NCI-H1694 (cell line): ENCODE data around the gene KRTAP10-5.

ENCODE experiments used
- DNase-seq: peaks from one replicate; lab custom pipeline; 2025; lab: John Stamatoyannopoulos, UW

The KRTAP10-5 gene

DNA sequence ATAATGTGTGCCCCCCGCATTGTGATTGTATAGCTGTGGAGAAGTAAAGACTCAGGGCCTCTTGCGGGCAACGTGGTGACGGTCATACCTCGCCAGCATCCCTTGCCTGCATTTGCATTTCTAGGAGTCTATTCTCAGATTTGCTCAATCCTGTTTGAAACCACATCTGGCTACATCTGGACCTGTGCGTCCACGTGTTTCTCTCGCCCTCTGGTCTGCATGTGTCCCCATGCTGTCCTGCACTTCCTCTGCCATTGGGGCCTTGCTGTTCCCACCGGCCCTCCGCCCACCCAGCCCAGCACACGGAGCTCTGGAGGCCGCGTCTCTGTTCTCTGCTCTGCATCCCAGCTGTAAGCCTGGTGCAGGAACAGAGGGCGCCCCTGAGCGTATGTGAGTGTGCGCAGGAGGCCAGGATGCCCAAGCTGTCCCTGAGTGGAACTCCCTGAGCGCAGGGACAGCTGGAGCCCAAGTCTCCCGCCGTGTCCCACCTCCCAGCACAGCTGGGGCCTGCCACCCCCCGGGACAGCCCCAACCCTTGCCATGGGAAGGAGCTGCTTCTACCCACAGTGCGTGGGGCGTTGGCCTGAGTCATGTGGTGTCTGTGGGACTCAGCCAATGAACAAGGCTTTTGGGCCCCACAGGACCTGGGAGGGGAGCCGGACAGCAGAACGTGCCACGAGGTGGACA, 30.7 kb downstream of the KRTAP10-5 start:
- no peak for DNase-seq

DNA sequence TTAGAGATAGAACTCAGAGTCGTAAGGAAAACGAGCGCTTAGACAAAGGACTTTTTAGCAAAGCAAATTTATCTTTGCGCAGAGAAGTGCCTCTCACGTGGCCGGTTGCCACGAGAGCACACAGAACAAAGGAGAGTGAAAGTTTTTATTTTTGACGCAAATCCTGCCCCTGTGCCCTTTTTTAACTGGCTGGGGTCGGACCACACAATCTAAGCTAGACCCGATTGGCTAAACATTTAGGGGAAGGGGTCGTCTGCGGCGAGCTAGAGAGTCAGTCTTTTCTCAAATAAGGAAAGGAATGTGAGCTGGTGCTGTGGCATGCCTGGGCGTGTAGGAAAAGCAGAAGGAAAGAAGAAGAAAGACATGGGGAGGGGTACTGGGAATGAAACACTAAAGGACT, 31.5 kb downstream of the KRTAP10-5 start:
- DNase-seq, result no peak

DNA sequence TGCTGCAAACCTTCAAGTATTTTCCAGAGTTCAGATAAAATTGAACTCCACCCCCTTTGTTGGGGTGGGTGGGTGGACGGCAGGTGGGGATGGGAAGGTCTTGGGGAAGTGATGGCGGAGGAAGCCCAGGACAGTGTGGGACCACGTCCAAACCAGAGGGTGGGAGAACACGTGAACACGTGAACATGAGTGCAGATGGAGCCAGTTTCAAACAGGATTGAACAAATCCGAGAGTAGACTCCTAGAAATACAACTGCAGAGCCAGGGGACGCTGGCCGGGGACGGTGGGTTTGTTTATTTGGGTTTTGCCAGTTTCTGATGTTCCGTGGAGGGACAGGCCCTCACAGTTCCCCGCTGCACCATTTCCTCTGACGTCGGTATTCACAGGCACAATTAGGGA, 32.0 kb downstream of the KRTAP10-5 start:
- no peak for DNase-seq

DNA sequence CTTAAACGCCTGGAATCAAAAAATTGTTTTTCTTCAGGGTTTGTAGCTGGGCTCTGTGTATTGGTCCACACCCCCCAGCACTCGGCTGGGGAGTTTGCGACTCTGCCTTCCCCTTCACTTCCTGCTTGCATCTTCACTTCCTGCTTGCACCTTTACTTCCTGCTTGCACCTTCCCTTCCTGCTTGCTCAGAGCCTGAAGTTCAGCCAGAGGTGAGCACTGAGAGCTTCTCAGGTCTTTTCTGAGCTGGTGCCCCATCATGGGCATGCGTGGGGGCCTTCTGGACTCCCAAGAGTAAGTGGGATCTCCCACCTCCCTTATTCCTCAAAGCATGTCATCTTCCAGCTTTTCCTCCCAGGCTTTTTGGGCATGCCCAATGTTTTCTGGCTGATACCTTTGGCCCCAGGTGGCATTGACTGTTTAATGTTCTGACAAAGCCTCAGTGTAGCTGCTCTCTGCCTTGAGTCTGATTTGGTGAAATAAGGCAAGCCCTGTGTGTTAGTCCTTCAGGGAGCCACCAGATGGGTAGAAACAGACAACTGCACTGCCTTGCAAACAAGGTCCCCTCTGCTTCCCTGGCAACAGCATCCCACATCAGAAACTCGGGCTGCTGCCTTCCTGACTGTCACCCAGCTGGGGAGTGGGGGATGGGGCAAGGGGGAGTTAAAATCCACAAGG, 32.6 kb downstream of the KRTAP10-5 start:
- DNase-seq, result peak; percentile 68

DNA sequence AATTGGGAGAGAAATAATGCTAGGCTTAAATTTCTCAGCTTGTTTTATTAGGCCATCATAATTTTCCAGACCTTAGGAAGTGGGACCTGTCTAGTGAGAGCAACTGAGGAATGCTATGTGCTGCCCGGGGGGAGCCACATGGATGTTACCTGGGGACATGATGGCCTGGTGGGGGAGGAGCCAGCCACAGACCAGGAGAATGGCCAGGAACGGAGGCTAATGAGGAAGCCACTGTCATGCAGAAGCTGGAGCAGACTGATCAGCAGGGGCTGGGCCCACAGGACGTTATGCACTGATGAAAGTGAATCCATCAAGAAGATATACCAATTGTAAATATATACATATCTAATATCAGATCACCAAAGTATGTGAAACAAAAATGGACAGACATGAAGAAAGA, 35.8 kb downstream of the KRTAP10-5 start:
- no peak for DNase-seq

DNA sequence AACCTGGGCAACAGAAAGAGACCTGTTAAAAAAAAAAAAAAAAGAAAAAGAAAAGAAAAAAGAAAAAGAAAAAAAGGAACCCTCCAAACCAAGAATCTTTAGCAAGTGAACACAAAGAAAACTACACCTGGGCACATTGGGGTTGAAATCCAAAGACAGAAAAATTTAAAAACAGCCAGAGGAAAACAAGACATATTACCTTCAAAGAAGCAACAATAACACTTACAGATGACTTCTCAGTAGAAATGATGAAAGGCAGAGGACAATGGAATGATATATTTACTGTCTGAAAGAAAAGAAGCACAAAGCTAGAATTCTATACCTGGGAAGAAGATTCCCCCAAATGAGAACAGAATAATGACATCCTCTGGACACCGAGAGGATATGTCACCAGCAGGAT, 37.7 kb downstream of the KRTAP10-5 start:
- DNase-seq, result no peak

DNA sequence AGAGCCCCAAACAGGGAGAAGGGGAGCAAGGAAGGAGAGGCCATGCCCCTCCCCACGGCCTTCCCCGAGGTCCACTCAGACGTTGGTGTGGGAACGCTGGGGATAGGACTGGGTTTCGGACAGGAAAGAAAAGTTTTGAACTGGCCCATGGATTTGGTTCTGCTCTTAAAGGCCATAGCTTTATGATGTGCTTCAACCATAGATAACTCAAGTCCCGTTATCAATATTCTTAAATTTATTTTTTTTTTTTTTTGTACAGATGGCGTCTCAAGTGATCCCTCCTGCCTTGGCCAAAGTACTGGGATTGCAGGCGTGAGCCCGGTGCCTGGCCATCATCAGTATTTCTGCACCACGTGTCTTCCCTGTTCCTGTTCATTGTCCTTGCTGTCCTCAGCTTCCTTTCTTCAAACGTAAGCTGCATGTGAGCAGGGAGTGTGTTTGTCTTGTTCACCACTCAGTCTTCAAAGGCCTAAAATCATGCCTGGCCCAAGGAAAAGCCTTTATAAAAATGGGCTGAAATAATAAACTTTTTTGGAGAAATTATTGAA, 39.6 kb downstream of the KRTAP10-5 start:
- no peak for DNase-seq

DNA sequence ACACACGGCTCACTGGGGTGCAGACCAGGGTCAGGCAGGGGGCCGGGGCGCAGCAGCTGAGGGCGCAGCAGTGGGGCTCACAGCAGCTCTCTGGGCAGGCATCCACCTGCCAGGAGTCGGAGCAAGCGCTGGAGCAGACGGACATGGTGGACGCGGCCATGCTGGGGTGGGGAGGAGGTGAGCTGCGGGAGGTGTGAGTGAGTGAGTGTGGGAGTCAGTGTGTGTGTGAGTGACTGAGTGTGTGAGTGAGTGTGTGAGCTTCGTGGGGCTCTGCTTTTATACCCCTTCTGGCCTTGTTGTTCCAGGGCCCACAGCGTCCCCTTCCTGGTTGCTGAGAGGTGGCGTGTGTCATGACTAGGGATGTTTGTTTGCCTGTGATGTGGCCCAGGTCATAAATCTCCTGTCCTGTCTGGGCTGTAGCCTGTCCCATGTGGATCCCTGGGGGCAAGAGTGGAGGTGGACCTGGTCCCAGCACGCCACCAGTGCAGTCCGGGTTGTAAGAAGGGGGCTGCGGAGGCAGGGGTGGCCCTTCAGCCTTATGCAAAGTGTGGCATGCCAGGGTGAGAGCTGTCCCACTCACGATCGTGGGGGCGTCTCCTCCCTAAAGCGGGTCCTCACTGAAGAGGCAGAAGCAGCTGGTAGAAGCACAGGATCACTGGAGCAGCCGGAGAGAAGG, 40.3 kb downstream of the KRTAP10-5 start, which contains the start of gene KRTAP10-1:
Gene KRTAP10-1, minus strand, starts transcription at position 205 of the 676 bp plus-strand sequence. Its CDS starts 45 bp downstream, at position 160.
- DNase-seq, result no peak

DNA sequence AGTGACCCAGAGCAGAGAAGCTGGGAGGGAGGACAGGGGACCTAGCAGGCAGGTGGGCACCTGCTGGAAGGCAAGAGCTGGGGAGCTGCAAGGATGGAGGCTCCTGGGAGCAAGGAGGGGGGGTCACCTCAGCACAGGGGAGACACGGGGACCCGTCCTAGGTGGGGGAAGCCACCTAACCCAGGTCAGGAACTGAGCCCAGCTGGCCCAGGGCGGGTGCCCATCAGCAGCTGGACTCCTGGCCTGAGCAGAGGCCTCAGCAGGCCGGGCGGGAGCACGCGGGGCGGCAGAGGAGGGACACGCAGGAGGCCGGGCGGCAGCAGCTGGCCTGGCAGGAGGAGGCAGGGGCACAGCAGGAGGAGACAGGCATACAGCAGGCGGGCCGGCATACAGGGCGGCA, 41.4 kb downstream of the KRTAP10-5 start:
- DNase-seq, result no peak

DNA sequence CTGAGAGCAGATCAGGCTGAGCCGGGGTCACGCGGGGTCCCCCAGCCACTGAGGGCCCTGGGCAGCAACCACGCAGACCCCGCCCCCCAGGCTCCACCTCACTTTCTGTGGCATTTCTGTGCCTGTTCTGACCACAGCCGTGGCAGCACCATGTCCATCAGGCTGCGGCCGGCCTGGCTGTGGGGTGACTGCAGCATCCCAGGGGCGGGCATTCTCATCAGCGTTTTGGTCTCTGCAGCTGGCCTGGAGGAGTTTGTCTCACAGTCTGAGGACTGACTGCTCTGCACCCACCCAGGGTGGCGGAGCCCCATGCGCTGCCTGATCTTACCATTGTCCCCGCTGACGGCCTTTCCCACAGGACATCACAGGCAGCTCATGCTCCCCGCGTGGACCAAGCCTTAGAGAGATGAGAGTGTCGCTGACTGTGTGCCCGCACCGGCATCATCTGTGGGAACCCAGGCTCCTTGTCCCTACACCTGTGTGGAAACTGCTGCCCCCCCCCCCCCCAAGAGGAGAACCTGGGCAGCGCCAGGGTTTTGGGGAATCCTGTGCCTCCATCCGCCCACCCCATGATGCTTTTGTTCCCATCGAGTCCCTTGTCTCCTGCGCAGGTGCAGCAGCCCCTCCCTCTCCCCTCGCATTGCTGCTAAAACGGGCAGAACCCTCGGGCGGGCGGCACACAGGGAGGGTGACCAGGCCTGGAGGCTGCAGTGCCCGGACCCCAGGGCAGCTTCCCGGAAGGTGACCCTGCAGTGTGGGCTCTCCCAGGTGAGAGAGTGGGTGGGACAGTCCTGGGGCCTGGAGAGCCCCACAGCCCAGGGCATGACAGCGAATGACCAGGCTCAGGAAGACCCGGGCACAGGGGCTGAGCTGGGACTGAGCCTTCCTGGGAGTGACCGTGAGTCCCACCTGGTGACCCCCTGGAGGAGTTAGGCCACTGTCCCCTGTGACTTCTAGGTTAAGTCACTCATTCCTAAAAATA, 42.2 kb downstream of the KRTAP10-5 start:
- no peak for DNase-seq

DNA sequence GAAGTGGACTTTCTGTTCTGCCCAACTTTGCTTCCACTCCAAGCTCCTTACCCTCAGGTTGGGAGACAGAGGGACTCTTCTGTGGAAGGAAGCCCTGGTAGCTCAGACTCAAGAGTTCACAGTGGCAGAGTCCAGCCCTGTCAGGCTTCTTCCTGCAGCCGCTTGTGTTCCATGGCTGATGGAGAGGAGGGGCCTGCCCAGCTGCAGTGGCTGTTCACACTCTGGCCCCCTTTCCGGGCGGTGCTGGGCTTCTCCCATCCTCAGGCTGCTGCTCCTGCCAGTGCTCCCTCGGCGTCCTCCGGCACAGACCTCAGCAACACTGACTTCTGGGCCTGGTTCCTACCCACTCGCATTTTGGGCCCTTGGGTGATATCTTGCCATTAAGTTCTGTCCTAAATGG, 44.4 kb downstream of the KRTAP10-5 start:
- DNase-seq, result no peak

DNA sequence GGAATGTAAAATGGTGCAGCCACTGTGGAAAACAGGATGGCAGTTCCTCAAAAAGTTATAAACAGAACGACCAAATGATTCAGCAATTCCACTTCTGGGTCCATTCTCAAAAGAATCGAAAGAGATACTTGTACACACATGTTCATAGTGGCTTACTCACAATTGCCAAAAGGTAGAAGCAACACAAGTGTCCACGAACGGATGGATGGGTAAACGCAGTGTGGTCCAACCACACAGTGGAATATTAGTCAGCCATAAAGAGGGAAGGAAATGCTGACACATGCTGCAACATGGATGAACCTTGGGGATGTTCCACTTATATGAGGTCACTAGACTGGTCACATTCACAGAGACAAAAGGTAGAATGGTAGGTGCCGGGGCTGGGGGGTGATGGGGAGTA, 45.7 kb downstream of the KRTAP10-5 start:
- no peak for DNase-seq

DNA sequence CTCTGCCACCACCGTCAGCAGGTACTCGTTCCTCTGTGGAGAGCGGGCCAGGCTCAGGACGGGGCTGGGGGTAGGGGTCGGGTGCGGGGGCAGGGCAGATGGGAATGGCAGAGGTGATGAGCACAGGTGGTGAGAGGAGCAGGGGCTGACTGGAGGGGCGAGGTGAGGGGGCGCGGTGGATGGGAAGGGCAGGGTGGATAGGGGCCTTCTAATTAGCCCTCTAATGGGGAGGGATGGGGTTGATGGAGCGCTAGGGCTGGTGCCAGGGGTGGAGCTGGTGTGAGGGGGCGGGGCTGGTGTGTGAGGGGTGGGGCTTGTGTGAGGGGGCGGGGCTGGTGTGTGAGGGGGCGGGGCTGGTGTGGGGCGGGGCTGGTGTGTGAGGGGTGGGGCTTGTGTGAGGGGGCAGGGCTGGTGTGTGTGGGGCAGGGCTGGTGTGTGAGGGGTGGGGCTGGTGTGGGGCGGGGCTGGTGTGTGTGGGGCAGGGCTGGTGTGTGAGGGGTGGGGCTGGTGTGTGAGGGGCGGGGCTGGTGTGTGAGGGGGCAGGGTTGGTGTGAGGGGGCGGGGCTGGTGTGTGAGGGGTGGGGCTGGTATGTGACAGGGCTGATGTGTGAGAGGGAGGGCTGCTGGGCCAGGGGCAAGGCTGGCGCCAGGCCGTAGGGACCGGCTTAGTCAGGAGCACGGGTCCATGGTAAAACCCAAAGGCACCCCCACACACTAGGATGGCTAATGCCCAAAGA, 46.3 kb downstream of the KRTAP10-5 start:
- no peak for DNase-seq

DNA sequence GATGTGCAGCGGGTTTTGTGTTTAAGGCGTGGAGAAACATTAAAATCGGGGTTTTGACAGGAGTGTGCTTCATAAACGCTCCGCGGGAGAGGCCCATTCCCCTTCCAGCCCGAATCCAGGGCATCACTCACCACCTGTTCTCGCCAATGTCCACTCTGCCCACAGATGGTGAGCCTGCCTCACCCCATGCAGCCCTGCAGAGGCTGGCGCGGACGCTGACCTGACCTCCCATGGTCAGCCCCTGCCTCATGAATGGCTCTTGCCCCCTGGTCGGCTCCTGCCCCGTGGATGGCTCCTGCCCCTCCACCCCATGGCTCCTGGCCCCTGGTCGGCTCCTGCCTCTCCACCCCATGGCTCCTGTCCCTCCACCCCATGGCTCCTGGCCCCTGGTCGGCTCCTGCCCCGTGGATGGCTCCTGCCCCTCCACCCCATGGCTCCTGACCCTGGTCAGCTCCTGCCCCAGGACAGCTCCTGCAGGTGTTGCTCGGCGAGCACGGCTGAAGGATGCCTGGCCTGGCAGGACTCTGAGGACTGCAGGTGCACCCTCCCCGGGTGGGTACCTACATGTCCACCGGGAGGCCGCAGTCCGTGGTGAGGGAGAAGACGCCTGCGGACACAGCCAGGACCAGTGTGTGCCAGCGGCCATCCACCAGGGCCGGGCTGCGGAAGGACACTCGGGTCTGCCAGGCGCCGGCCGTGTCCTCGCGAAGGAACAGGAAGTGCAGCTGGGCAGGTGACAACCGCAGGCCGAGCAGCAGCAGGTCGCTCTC, 47.1 kb downstream of the KRTAP10-5 start:
- no peak for DNase-seq

DNA sequence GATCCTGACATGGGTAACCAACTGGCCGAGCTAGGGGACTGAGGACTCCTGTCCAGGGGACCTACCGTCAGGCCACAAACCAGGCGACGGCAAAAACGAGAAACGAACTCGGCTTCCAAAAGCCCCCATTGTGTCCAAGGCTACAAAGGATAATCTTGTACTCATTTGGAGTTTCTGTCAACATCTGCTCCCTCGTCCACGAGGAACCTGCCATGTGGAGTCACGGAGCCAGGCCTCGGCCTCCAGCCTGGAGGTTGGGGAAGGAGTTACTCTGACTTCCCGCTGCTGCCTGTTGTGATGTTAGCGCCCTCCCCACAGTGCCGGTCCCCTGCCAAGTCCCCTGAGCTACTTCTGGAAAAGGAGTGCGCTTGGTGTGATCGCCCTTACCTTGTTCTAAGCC, 47.7 kb downstream of the KRTAP10-5 start:
- DNase-seq, result no peak

DNA sequence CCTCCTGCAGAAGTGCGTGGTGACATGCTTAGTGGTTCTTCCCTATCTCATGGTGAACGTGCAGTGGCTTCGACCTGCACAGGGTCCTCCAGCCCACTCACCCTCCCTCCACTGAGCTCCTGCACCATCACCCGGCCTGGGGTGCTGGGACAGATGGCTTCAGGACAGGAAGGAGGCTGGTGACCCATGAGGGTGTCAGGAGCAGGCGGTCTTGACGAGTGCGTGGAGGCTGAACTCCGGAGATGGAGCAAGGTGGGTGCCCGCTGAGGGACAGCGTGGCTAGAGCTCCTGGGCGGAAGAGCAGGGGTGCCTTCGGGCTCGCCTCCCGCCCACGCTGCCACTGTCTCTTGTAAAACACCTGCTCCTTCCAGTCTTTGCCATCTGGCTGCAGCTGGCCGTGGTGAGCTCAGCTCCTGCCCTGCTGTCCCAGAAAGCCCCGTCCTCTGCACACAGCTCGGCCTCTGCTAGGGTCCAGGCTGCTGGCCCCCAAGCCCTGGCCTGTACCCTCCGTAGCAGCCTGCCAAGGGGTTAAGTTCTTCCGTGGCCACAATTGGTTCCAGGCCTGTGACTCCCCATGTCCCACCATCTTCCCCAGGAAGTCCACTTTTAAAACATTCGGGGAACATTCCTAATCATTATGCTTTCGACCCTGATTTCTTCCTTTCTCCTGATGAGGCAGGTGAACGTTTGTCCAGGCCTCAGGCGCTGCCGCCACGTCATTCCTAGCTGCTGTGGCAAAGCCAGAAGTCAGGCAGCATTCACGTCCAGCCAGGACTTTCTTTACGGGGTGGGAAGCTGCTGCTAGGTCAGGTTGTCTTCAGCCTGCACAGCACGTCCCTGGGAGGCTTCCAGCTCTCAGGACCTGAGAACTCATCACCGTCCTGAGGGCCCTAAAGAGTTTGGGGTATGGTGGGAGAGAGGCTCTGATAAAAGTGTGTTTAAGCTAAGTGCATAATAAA, 48.5 kb downstream of the KRTAP10-5 start:
- peak; percentile 35 for DNase-seq

DNA sequence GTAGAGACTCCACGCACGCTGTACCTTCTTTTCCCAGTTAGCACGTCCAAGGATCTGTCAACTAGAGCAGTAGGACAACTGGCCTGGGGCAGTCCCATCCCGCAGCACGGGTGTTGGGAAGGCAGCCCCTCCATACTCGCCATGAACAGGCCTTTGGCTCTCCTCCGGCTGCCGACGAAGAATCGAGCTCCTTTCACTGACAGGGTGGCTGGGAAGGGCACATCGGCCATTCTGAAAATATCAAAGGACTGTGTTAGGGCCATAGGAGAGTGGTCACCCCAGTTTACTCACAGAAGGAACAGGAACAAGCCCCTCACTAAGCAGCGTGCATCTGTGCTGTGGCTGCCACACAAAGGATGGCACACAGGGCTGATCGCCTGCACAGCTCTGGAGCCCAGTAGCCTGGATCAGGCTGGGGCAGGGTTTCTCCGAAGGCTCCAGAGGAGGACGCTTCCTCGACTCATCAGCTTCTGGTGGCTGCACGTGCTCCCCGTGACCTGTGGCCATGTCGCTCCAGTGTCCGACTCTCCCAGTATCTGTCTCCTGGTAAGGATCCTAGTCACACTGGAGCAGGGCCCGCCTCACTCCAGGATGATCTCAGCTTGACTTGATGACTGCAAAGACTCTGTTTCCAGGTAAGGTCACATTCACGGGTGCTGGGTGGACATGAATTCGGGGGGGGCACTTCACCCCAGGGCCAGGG, 49.4 kb downstream of the KRTAP10-5 start:
- no peak for DNase-seq

DNA sequence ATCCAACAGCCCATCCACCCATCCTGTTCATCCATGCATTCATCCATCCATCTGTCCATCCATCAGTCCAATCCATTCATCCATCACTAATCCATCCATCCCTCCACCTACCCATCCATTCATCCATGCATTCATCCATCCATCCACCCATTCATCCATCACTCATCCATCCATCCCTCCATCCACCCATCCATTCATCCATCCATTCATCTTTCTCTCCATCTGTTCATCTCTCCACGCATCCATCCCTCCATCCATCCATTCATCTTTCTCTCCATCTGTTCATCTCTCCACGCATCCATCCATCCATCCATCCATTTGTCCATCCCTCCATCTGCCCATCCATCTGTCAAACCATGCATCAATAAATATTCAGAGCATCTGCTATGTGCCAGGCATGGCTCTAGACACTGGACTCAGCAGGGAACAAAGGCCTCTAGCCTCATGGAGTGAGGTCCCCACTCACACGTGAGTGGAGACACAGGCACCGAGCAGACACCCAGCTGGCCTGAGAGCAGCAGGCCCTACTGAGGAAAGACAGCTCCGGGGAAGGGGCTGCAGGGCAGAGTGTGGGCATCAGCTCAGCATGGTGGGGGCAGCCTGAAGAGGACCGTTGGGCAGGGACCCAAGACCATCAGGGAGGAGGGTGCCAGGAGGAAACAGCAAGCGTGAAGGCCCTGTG, 50.0 kb downstream of the KRTAP10-5 start:
- DNase-seq, result no peak
